Left colon (tissue), 2 donors: ENCODE data around the gene EPN2. TPM values are rescaled to one million over a fixed set of nuclear protein-coding genes. Genes with fewer than 3 reads are reported as not detected.
A peak's percentile ranks its signal among the peaks of the same experiment; 100 is the strongest.

Experiments used
- ATAC-seq: fragments of 200-7000 bp; cut with Tn5 transposase; one replicate; pipeline ENCODE4 v1.9.1; 2020; ENCODE audit warnings: mild to moderate bottlenecking, moderate library complexity
- DNase-seq, 2 donors: peaks; one replicate each; pipeline ENCODE4 v3.0.0-alpha.2; 2020
- intact Hi-C, 2 donors: fragments of 100-400 bp; cut with DNase I in 1 of 2; cut with micrococcal nuclease in 1 of 2; formaldehyde crosslinking; loops; one replicate each; pipeline versions ENCODE4 v1.11.2 to v1.14.0; 2022; cut with DNase I, micrococcal nuclease
- total RNA-seq, 2 donors: library from RNA; stranded (reverse); fragmentation: NEBNext Ultra II Directional; extraction: Animal tissue kit (Norgen Biotek cat#: 25700); gene quantifications; one replicate each; pipeline ENCODE4 v1.2.1, GENCODE V29; 2021
- donor health status: DM: no; HTN: no; CAD: no.
- donor health status: DM: yes; HTN: yes; CAD: no.

The EPN2 gene
- total RNA-seq, 2 donors from 2014 or later: 41.0 to 45.9 TPM

GRCh38 chr17:19365833-19366636 is 128.9 kb downstream of the EPN2 start:
- ATAC-seq (no peak), DNase-seq (no peak)
- intact Hi-C loops: loop anchor here (10.0 kb wide), 2 partner anchors 49 to 399 kb away; partner anchors contain the start of gene RNF112 (in 1 of the 2)

- ATAC-seq: no peak
- intact Hi-C loops: loop anchor here (10.0 kb wide), 2 partner anchors 48 to 398 kb away; partner anchors contain the start of gene RNF112 (in 1 of the 2)
- no peak for DNase-seq
Measured at GRCh38 chr17:19366637-19366972, 129.4 kb downstream of the EPN2 start.

GRCh38 chr17:19368229-19368628 is 131.1 kb downstream of the EPN2 start:
- intact Hi-C loops: loop anchor here (10.0 kb wide), 2 partner anchors 47 to 397 kb away; partner anchors contain the start of gene RNF112 (in 1 of the 2)
- DNase-seq (no peak), ATAC-seq (no peak)

GRCh38 chr17:19369107-19369778 is 132.1 kb downstream of the EPN2 start:
- DNase-seq (peak in 1 of 2 donors; percentile 61), ATAC-seq (peak; percentile 91)
- intact Hi-C loops: loop anchor here (10.0 kb wide), 2 partner anchors 46 to 396 kb away; partner anchors contain the start of gene RNF112 (in 1 of the 2)

GRCh38 chr17:19369846-19370492 is 132.8 kb downstream of the EPN2 start:
- peak in 1 of 2 donors; percentile 48 for DNase-seq

GRCh38 chr17:19370493-19370960 is 133.4 kb downstream of the EPN2 start:
- intact Hi-C loops: no loop called here
- DNase-seq (no peak), ATAC-seq (no peak)

More at GRCh38 chr17:19369846-19370492, 132.8 kb downstream of the EPN2 start:
- intact Hi-C loops: loop anchor here (10.0 kb wide), 2 partner anchors 45 to 395 kb away; partner anchors contain the start of gene RNF112 (in 1 of the 2)
- ATAC-seq: peak; percentile 60

- DNase-seq: no peak
- intact Hi-C loops: no loop called here
Measured at GRCh38 chr17:19371259-19372010, 134.3 kb downstream of the EPN2 start.

GRCh38 chr17:19372011-19372370 is 134.8 kb downstream of the EPN2 start:
- DNase-seq (no peak), ATAC-seq (no peak)
- intact Hi-C loops: no loop called here

More at GRCh38 chr17:19371259-19372010, 134.3 kb downstream of the EPN2 start:
- no peak for ATAC-seq

GRCh38 chr17:19372439-19372838 is 135.3 kb downstream of the EPN2 start:
- intact Hi-C loops: no loop called here
- DNase-seq (no peak), ATAC-seq (no peak)

- intact Hi-C loops: no loop called here
- ATAC-seq (no peak), DNase-seq (no peak)
Measured at GRCh38 chr17:19372866-19373504, 135.8 kb downstream of the EPN2 start.

GRCh38 chr17:19374136-19374535 is 137.0 kb downstream of the EPN2 start:
- ATAC-seq (no peak), DNase-seq (no peak)
- intact Hi-C loops: no loop called here

GRCh38 chr17:19375732-19376131 is 138.6 kb downstream of the EPN2 start:
- intact Hi-C loops: no loop called here
- DNase-seq (no peak), ATAC-seq (no peak)

- intact Hi-C loops: no loop called here
- ATAC-seq: peak; percentile 14
- DNase-seq: peak in 1 of 2 donors; percentile 60
Measured at GRCh38 chr17:19376811-19377210, 139.6 kb downstream of the EPN2 start.

GRCh38 chr17:19377602-19378415 is 140.6 kb downstream of the EPN2 start:
- intact Hi-C loops: no loop called here
- DNase-seq: peak; percentile 96 to 99
- ATAC-seq: peak; percentile 84

- intact Hi-C loops: no loop called here
- ATAC-seq: peak; percentile 20
- DNase-seq: peak in 1 of 2 donors; percentile 53
Measured at GRCh38 chr17:19378416-19379360, 141.5 kb downstream of the EPN2 start, which contains the start of gene MAPK7. Gene MAPK7 (plus strand): TSS chr17:19378498. CDS start chr17:19378901, 403 bp downstream.
